ENCODE data around the gene RPL11.

RPL11 gene
- long read RNA-seq, transcript RPL11-203 (5 exons, 879 nt), result minor isoform, 72 of 1,745 reads
- long read RNA-seq, transcript RPL11-202 (5 exons, 1,600 nt), result minor isoform, 11 of 1,745 reads
- long read RNA-seq, transcript RPL11-201 (6 exons, 660 nt), result minor isoform, 206 of 1,745 reads
- long read RNA-seq, transcript RPL11-206 (6 exons, 1,017 nt), result major isoform, 1,387 of 1,745 reads
- long read RNA-seq, partial matches to known transcripts, result 39 of 1,745 reads
- long read RNA-seq, other reads (novel, unspliced or antisense), result 28 of 1,745 reads

DNA sequence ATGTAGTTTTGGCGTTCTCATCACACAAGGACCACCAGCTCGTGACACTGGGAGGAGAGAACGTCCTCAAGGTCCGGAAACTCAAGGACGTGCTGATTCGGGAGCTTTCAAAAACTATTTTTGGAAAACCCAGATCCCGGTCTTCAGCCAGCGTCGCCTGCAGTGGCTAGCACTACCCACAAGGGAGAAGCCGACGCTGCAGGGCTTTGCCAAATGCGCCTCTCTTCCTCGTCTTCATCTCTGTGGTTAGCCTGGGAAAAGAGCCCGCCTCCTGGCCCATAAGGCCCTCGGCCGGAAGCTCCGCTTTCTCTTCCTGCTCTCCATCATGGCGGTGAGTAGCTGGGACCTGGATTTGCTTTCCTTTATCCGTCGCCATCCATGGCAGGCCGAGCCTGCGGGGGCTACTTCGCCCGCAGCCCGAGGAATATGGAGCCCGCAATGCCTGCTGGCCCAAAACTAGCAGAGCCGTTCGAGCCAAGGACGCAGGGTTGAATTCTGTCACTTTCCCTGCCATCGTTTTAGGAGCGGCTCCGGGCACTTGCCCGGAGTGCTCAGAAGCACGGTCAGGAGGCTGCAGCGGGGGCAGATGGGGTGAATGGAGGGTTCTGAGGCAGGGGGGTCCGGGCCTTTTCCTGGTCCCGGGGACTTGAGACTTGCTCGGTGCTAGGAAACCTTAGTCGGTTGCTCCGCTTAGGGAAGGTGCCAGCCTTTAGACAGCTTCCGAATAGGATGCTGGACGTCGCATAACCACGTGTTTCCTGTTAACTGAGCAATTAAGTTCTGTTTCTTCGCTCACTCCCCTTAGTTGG, at the start of gene RPL11:
TSS of gene RPL11 (plus strand) at position 308 of the 809 bp plus-strand sequence. CDS start at position 326, 18 bp downstream.
- peak within 1 kb of the TSS; percentile 91 for H3K27ac ChIP-seq (replicated peaks)
- peak within 1 kb of the TSS; percentile 66 for H3K4me3 ChIP-seq (replicated peaks; ENCODE audit: insufficient read depth, low read length)
- no peaks in the 10 kb centered on the region for H3K27me3 ChIP-seq (ENCODE audit: insufficient read depth, poor library complexity, severe bottlenecking)
- peak; percentile 98 for TF ChIP-seq POLR2AphosphoS5 (IDR thresholded peaks at IDR 0.05; ENCODE audit: low read depth)
- TF ChIP-seq, protein P1, sequence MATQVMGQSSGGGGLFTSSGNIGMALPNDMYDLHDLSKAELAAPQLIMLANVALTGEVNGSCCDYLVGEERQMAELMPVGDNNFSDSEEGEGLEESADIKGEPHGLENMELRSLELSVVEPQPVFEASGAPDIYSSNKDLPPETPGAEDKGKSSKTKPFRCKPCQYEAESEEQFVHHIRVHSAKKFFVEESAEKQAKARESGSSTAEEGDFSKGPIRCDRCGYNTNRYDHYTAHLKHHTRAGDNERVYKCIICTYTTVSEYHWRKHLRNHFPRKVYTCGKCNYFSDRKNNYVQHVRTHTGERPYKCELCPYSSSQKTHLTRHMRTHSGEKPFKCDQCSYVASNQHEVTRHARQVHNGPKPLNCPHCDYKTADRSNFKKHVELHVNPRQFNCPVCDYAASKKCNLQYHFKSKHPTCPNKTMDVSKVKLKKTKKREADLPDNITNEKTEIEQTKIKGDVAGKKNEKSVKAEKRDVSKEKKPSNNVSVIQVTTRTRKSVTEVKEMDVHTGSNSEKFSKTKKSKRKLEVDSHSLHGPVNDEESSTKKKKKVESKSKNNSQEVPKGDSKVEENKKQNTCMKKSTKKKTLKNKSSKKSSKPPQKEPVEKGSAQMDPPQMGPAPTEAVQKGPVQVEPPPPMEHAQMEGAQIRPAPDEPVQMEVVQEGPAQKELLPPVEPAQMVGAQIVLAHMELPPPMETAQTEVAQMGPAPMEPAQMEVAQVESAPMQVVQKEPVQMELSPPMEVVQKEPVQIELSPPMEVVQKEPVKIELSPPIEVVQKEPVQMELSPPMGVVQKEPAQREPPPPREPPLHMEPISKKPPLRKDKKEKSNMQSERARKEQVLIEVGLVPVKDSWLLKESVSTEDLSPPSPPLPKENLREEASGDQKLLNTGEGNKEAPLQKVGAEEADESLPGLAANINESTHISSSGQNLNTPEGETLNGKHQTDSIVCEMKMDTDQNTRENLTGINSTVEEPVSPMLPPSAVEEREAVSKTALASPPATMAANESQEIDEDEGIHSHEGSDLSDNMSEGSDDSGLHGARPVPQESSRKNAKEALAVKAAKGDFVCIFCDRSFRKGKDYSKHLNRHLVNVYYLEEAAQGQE (IDR thresholded peaks at IDR 0.05; ENCODE audit: insufficient replicate concordance, low read depth), result peak; percentile 87
- TF ChIP-seq, protein P2, sequence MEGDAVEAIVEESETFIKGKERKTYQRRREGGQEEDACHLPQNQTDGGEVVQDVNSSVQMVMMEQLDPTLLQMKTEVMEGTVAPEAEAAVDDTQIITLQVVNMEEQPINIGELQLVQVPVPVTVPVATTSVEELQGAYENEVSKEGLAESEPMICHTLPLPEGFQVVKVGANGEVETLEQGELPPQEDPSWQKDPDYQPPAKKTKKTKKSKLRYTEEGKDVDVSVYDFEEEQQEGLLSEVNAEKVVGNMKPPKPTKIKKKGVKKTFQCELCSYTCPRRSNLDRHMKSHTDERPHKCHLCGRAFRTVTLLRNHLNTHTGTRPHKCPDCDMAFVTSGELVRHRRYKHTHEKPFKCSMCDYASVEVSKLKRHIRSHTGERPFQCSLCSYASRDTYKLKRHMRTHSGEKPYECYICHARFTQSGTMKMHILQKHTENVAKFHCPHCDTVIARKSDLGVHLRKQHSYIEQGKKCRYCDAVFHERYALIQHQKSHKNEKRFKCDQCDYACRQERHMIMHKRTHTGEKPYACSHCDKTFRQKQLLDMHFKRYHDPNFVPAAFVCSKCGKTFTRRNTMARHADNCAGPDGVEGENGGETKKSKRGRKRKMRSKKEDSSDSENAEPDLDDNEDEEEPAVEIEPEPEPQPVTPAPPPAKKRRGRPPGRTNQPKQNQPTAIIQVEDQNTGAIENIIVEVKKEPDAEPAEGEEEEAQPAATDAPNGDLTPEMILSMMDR (IDR thresholded peaks at IDR 0.05; ENCODE audit: insufficient read depth, low read length), result peak; percentile 84
- peak; percentile 82 for TF ChIP-seq GABPA (IDR thresholded peaks at IDR 0.05; ENCODE audit: low read depth)
- TF ChIP-seq SPI1 (IDR thresholded peaks at IDR 0.05; ENCODE audit: borderline replicate concordance, low read depth), result peak; percentile 38; the same call in 1 of the 2 replicates
- peak; percentile 95 to 97 for DNase-seq (ENCODE audit: low read depth in 1 of 2, low spot score in 1 of 2)

DNA sequence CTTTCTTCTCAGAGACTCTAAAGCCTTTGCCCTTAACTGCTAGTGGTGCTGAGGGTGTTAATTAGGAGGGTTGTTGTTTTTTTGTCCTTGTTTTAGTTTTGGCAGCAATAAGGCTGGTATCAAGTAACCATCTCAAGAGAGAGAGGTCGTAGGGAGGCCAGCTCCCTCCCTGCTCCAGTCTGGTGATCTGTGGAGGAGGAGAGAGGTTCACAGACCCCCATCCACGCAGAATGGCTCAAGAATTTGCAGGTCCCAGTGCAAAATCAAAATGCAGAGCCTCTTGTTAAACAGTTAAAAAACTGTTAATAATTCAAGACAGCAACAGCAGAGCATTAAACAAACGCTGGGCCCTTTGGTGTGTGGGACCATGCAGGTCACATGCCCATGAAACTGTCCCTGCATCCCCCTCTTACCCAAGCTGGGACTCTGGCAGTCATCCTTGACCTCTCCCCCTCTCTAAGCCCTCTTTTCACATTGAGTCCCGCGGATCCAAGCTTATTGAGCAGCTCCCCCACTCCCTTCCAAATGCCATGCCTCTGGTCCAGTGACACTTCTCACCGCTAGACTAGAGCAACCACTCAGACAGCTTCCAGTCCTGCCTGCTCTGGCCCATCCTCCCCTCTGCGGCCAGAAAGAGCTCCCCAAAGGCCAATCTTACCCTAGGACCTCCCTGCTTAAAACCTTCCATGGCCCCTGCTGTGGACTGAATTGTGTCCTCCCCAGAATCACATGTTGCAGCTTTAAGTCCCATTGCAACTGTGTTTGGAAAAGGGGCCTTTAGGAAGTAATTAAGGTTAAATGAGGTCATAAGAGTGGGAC, 47.7 kb upstream of the RPL11 start:
- no peak for DNase-seq (ENCODE audit: low read depth in 1 of 2, low spot score in 1 of 2)
- no peak overlapping the region for H3K4me3 ChIP-seq (replicated peaks; ENCODE audit: insufficient read depth, low read length)
- H3K27me3 ChIP-seq (ENCODE audit: insufficient read depth, poor library complexity, severe bottlenecking), result peaks cover 13% of the 10 kb centered on the region
- H3K27ac ChIP-seq (replicated peaks), result no peak overlapping the region
- TF ChIP-seq, protein P1 (IDR thresholded peaks at IDR 0.05; ENCODE audit: insufficient replicate concordance, low read depth), result no peak
- TF ChIP-seq GABPA (IDR thresholded peaks at IDR 0.05; ENCODE audit: low read depth) (no peak), POLR2AphosphoS5 (IDR thresholded peaks at IDR 0.05; ENCODE audit: low read depth) (no peak), SPI1 (IDR thresholded peaks at IDR 0.05; ENCODE audit: borderline replicate concordance, low read depth) (no peak)

DNA sequence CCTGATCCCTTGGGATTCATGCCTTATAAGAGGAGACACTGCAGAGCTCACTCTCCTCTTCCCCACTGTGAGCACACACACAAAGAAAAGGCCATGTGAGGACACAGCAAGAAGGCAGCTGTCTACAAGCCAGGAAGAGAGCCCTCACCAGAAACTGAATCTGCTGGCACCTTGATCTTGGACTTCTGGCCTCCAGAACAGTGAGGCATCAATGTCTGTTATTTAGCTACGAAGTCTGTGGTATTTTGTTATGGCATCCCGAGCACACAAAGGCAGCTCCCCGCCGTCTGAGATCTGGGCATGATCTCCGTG, 47.1 kb upstream of the RPL11 start:
- Histone ChIP-seq H3K27me3 (ENCODE audit: insufficient read depth, poor library complexity, severe bottlenecking) (peaks cover 10% of the 10 kb centered on the region), H3K4me3 (replicated peaks; ENCODE audit: insufficient read depth, low read length) (no peak overlapping the region), H3K27ac (replicated peaks) (no peak overlapping the region)
- no peak for TF ChIP-seq SPI1 (IDR thresholded peaks at IDR 0.05; ENCODE audit: borderline replicate concordance, low read depth)
- TF ChIP-seq POLR2AphosphoS5 (IDR thresholded peaks at IDR 0.05; ENCODE audit: low read depth), result no peak
- TF ChIP-seq GABPA (IDR thresholded peaks at IDR 0.05; ENCODE audit: low read depth), result no peak
- TF ChIP-seq, protein P1 (IDR thresholded peaks at IDR 0.05; ENCODE audit: insufficient replicate concordance, low read depth), result no peak
- TF ChIP-seq, protein P2 (IDR thresholded peaks at IDR 0.05; ENCODE audit: insufficient read depth, low read length), result no peak
- DNase-seq (ENCODE audit: low read depth in 1 of 2, low spot score in 1 of 2), result no peak

Data from HL-60 (cell line).